OCI-LY3 (cell line): Measurements from ENCODE around the gene BAZ1B.

Experiments used
- CTCF ChIP-seq: fragments of 200-600, 300-600 bp; sonication (generic); IDR thresholded peaks from 2 replicates; pipeline ENCODE4 v1.5.1; 2014; ENCODE audit warnings: antibody characterized with exemption, low read length, low read depth
- EZH2phosphoT487 ChIP-seq: fragments of 200-600 bp; shearing (Covaris generic); IDR thresholded peaks from 2 replicates; pipeline ENCODE4 v1.6.1; 2018; ENCODE audit warnings: antibody characterized with exemption, mixed run types, low read depth

- no peak for TF ChIP-seq CTCF
- no peak for TF ChIP-seq EZH2phosphoT487
These were observed 96.6 kb downstream of the BAZ1B start for GRCh38 chr7:73425356-73425983.
